Left lobe of liver (tissue), 2 donors: Measurements from ENCODE around the gene ITPR3. TPM values are rescaled to one million over a fixed set of nuclear protein-coding genes. Genes with fewer than 3 reads are reported as not detected.

Source experiments
- ATAC-seq: fragments of 200-7000 bp; cut with Tn5 transposase; one replicate; pipeline ENCODE4 v1.9.1; 2020; ENCODE audit warnings: mild to moderate bottlenecking, moderate library complexity
- DNase-seq: peaks from one replicate; pipeline ENCODE4 v3.0.0-alpha.2; 2020; ENCODE audit warnings: low spot score
- total RNA-seq: library from RNA; stranded (reverse); gene quantifications from one replicate; pipeline ENCODE4 v1.2.1, GENCODE V29; 2021
- donor health status: DM: no; HTN: no; CAD: no; lungs with moderate emphysema.
- donor health status: DM: no; HTN: yes; CAD: no.

Gene ITPR3
- total RNA-seq, 1 donor from 2014 or later: 1.3 TPM

- DNase-seq: no peak
- no peak for ATAC-seq
Observed at GRCh38 chr6:33664506-33665057, 43.5 kb downstream of the ITPR3 start.

- no peak for ATAC-seq
- no peak for DNase-seq
Observed at GRCh38 chr6:33665957-33666356, 44.8 kb downstream of the ITPR3 start.

- DNase-seq (no peak), ATAC-seq (no peak)
Observed at GRCh38 chr6:33667072-33667471, 46.0 kb downstream of the ITPR3 start.

GRCh38 chr6:33667776-33668175 lies 46.7 kb downstream of the ITPR3 start:
- ATAC-seq: no peak
- DNase-seq: no peak

GRCh38 chr6:33668328-33668727 lies 47.2 kb downstream of the ITPR3 start:
- ATAC-seq (no peak), DNase-seq (no peak)

- no peak for ATAC-seq
- no peak for DNase-seq
Observed at GRCh38 chr6:33668914-33669313, 47.8 kb downstream of the ITPR3 start.

- DNase-seq (no peak), ATAC-seq (no peak)
Observed at GRCh38 chr6:33670086-33670660, 49.1 kb downstream of the ITPR3 start.

GRCh38 chr6:33670971-33671743 lies 50.0 kb downstream of the ITPR3 start:
- ATAC-seq: no peak
- no peak for DNase-seq

- ATAC-seq (no peak), DNase-seq (no peak)
Observed at GRCh38 chr6:33671744-33672072, 50.6 kb downstream of the ITPR3 start.

GRCh38 chr6:33672808-33673207 lies 51.7 kb downstream of the ITPR3 start:
- ATAC-seq (peak; percentile 78), DNase-seq (no peak)

- DNase-seq (no peak), ATAC-seq (no peak)
Observed at GRCh38 chr6:33673851-33674250, 52.7 kb downstream of the ITPR3 start.

- DNase-seq (no peak), ATAC-seq (no peak)
Observed at GRCh38 chr6:33675968-33676367, 54.8 kb downstream of the ITPR3 start.

- DNase-seq: no peak
Observed at GRCh38 chr6:33676416-33677142, 55.5 kb downstream of the ITPR3 start.

GRCh38 chr6:33677143-33677660 lies 56.1 kb downstream of the ITPR3 start:
- ATAC-seq: no peak

More at GRCh38 chr6:33676416-33677142, 55.5 kb downstream of the ITPR3 start:
- ATAC-seq: no peak

GRCh38 chr6:33677689-33678088 lies 56.6 kb downstream of the ITPR3 start:
- no peak for DNase-seq
- ATAC-seq: no peak

More at GRCh38 chr6:33677143-33677660, 56.1 kb downstream of the ITPR3 start:
- no peak for DNase-seq

- DNase-seq (no peak), ATAC-seq (no peak)
Observed at GRCh38 chr6:33678233-33678931, 57.3 kb downstream of the ITPR3 start.

- DNase-seq: no peak
- no peak for ATAC-seq
Observed at GRCh38 chr6:33678932-33679490, 57.9 kb downstream of the ITPR3 start.

- no peak for ATAC-seq
- DNase-seq: no peak
Observed at GRCh38 chr6:33679761-33680160, 58.6 kb downstream of the ITPR3 start.

GRCh38 chr6:33682341-33682740 lies 61.2 kb downstream of the ITPR3 start:
- ATAC-seq (no peak), DNase-seq (no peak)

- ATAC-seq (no peak), DNase-seq (no peak)
Observed at GRCh38 chr6:33683051-33683571, 62.0 kb downstream of the ITPR3 start.
